Measurements from ENCODE around the gene CAMK1G. TPM values are rescaled to one million over a fixed set of nuclear protein-coding genes. Genes with fewer than 3 reads are reported as not detected.

CAMK1G gene
- total and polyA plus RNA-seq, 3 donors from 2014 or later = 1.1 to 2.0 (median 1.4) TPM

DNA sequence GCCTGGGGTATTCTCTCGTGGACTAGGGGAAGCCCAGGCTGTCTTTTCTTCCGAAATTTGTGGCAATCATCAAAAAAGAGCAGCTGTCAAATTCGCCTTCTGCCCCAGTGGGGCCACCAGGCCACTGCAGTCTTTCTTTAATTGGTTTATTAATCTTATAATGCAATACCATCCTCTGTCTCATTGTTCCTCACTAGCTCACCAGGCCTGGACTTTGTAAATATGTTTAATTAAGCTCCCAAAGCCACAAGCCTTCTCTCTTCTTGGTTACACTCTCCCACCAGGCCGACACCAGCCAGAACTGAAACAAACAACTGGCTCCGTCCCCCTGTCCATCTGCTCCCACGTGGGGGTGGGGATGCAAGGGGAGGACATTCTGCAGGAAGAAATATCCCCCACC lies 22.0 kb upstream of the CAMK1G start:
- TF ChIP-seq CTCF (IDR thresholded peaks at IDR 0.05) = no peak
- no peak for TF ChIP-seq POLR2A (IDR thresholded peaks at IDR 0.05)
- 85 to 87% methylated on average over 6 of the region's 6 CpGs for WGBS, 2 donors
- no peak for DNase-seq
- Histone ChIP-seq H3K27ac (no peak overlapping the region), H3K27me3 (no peaks in the 10 kb centered on the region), H3K4me1 (no peaks in the 10 kb centered on the region), H3K4me3 (no peak overlapping the region), H3K9me3 (no peaks in the 10 kb centered on the region), H3K36me3 (ENCODE audit: low read depth, missing control alignments) (no peaks in the 10 kb centered on the region)
- intact Hi-C loops (cut with DNase I; ENCODE audit: low total_unique reads) = no loop called here

DNA sequence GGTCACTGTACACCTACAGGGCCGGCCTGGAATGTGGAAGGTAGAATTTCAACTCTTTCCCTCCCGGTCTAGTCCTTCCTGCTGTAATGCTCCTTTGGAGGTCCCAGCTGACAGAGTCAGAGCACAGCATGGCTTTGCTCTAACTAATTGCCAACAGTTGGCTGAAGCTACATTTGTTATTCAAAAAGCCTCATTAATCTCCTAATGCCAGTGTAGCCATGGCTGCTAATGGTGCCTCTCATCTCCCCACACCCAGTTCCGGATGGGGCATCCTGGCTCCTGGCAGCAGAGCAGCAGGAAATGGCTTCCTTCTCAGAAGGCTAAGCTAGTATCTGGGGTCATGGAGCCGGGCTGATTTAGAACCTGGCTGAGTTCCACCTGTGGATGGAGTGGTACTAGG lies 18.7 kb upstream of the CAMK1G start:
- intact Hi-C loops (cut with DNase I; ENCODE audit: low total_unique reads) = no loop called here
- no peaks in the 10 kb centered on the region for H3K9me3 ChIP-seq
- H3K27ac ChIP-seq = no peak overlapping the region
- 71 to 73% methylated on average over 4 of the region's 4 CpGs for WGBS, 2 donors
- H3K27me3 ChIP-seq = no peaks in the 10 kb centered on the region
- H3K4me1 ChIP-seq = no peaks in the 10 kb centered on the region
- no peak for DNase-seq
- no peaks in the 10 kb centered on the region for H3K36me3 ChIP-seq (ENCODE audit: low read depth, missing control alignments)
- no peak for TF ChIP-seq CTCF (IDR thresholded peaks at IDR 0.05)
- no peak for TF ChIP-seq POLR2A (IDR thresholded peaks at IDR 0.05)
- H3K4me3 ChIP-seq = no peak overlapping the region

DNA sequence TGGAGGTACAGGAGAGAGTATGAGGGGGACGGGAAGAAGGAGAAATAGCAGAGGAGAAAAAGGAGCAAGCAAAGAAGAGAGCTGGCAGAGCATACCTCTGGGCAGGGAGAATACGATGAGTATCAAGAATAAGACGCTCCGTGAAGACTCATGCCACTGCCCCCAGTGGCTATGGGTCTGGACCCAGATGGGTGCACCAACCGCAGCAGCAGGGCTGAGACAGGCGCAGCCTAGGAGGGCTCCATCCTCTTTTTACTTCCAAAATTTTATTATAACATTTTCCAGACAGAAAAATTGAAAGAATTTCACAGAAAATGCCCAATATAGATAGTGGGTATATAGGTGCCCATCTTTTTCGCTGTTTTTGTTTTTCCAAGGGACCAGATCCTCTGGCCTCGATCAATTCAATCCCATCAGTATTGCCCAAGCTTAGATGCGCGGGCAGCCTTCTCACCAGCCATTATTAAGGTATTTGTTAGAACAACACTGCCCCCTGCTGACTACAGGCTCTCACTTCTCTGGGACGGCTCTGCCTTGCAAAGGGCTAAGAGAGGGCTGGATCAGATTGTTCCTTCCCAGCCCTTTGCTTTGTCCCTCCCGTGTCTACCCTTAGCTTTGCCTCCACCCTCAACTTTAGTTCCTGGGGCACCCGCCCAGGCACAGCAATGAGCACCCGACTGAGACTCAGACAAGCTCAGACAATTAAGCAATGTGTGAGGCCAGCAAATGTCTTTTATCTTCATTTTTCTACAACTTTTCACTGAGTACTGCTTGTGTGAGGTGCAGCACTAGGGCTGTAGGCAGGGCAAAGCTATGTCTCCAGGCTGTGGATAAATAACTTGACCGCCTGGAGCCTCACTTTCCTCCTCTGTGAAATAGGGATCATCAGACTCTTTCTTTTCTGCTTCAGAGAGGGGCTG lies 17.5 kb upstream of the CAMK1G start:
- DNase-seq = peak; percentile 94
- no peaks in the 10 kb centered on the region for H3K9me3 ChIP-seq
- no peaks in the 10 kb centered on the region for H3K36me3 ChIP-seq (ENCODE audit: low read depth, missing control alignments)
- no peak for TF ChIP-seq POLR2A (IDR thresholded peaks at IDR 0.05)
- TF ChIP-seq CTCF (IDR thresholded peaks at IDR 0.05) = peak; percentile 44 to 71 (median 67)
- H3K4me3 ChIP-seq = no peak overlapping the region
- WGBS, 2 donors = 31 to 32% methylated on average over 15 of the region's 15 CpGs
- H3K27ac ChIP-seq = no peak overlapping the region
- no peaks in the 10 kb centered on the region for H3K27me3 ChIP-seq
- intact Hi-C loops (cut with DNase I; ENCODE audit: low total_unique reads) = no loop called here
- H3K4me1 ChIP-seq = no peaks in the 10 kb centered on the region

DNA sequence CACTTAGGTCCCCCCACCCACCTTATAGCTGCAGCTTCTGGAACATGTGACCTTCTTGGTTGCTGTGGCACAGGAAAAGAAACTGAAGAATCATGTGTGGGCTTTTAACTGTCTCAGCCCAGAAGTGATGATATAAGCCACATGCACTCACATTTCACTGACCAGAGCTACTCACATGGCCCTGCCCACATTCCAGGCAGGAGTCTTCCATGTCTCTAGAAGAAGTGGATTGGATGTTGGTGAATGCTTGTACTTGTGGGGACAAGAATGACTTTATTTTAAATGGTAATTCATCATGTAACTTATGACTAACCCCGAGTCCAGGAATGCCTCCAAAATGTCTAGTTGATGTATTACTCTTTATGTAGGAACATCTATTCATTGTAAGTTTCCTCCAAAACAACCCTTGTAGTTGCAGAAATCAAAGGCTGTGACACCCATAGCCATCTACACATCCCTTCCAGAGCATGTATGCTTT lies 15.8 kb upstream of the CAMK1G start:
- Histone ChIP-seq H3K4me1 (no peaks in the 10 kb centered on the region), H3K4me3 (no peak overlapping the region), H3K9me3 (no peaks in the 10 kb centered on the region), H3K27me3 (no peaks in the 10 kb centered on the region), H3K27ac (no peak overlapping the region), H3K36me3 (ENCODE audit: low read depth, missing control alignments) (no peaks in the 10 kb centered on the region)
- no peak for TF ChIP-seq POLR2A (IDR thresholded peaks at IDR 0.05)
- no peak for TF ChIP-seq CTCF (IDR thresholded peaks at IDR 0.05)
- WGBS, 2 donors = 54 to 66% methylated on average over 1 of the region's 1 CpG
- intact Hi-C loops (cut with DNase I; ENCODE audit: low total_unique reads) = no loop called here
- DNase-seq = no peak

All from testis (tissue), 3 donors.